Large intestine (tissue), 3 donors: Measurements from ENCODE around the gene SPTLC1. TPM values are rescaled to one million over a fixed set of nuclear protein-coding genes. Genes with fewer than 3 reads are reported as not detected.
"Not testable (repeated sequence)": the region's sequence is repeated elsewhere in the genome, so short reads cannot be mapped to it uniquely, and the experiment has no call there.

ENCODE experiments used
- DNase-seq, 2 donors: peaks; one replicate each; pipeline versions ENCODE4 v3.0.0 to v3.0.0-alpha.2; 2013
- H3K27ac ChIP-seq: one replicate; pipeline ENCODE4 v1.5.1; 2013; ENCODE audit warnings: low read length
- H3K27me3 ChIP-seq: 2 replicates; pipeline ENCODE4 v1.6.1; 2013; ENCODE audit warnings: low read length; ENCODE audit not compliant: control insufficient read depth, insufficient read depth
- H3K36me3 ChIP-seq: 2 replicates; pipeline ENCODE4 v1.6.1; 2013; ENCODE audit warnings: low read length; ENCODE audit not compliant: control insufficient read depth, insufficient read depth
- H3K4me1 ChIP-seq: one replicate; pipeline ENCODE4 v1.6.1; 2013; ENCODE audit warnings: low read length; ENCODE audit not compliant: control insufficient read depth, insufficient read depth
- H3K4me3 ChIP-seq: one replicate; pipeline ENCODE4 v1.5.1; 2013; ENCODE audit warnings: low read length
- H3K9me3 ChIP-seq: one replicate; pipeline ENCODE4 v1.6.1; 2013; ENCODE audit warnings: mild to moderate bottlenecking, low read depth, low read length, moderate library complexity; ENCODE audit not compliant: control insufficient read depth
- WGBS: methylation state at CpG from one replicate; pipeline ENCODE4 v1.1.5; 2013; ENCODE audit warnings: low lambda C conversion rate; ENCODE audit not compliant: insufficient coverage; 5-methylcytosine and 5-hydroxymethylcytosine counted together
- polyA plus RNA-seq: library from polyadenylated mRNA; unstranded; fragments of 120-200 nt; gene quantifications from one replicate; pipeline ENCODE4 v1.2.1, GENCODE V29; 2013

Gene SPTLC1
- polyA plus RNA-seq, 1 donor = 82.1 TPM

DNA sequence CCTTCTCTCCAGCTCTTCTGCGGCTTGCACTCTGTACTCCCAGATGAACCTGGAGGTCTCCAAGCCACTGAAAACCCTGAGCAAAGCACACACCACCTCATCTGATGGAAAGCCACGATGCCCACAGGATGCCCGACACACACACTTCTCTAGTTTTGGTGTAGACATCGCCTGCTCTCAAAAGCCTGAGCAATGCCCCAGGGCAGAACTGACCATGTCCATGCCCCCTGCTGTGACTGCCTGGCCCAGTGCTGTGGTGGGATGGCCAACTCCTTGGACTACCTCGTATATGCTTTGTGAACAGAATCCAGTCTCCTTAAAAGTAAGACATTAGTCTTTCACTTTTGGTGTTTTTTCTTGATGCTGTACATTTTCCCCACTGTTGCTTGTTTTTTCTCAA lies 81.2 kb downstream of the SPTLC1 start:
- H3K4me3 ChIP-seq = no peak overlapping the region
- no peak overlapping the region for H3K27ac ChIP-seq
- no peaks in the 10 kb centered on the region for H3K27me3 ChIP-seq
- no CpG with 5 or more reads among the region's 5 CpGs for WGBS
- no peaks in the 10 kb centered on the region for H3K9me3 ChIP-seq
- DNase-seq = no peak
- H3K36me3 ChIP-seq = peaks cover 51% of the 10 kb centered on the region
- peaks cover 4% of the 10 kb centered on the region for H3K4me1 ChIP-seq

DNA sequence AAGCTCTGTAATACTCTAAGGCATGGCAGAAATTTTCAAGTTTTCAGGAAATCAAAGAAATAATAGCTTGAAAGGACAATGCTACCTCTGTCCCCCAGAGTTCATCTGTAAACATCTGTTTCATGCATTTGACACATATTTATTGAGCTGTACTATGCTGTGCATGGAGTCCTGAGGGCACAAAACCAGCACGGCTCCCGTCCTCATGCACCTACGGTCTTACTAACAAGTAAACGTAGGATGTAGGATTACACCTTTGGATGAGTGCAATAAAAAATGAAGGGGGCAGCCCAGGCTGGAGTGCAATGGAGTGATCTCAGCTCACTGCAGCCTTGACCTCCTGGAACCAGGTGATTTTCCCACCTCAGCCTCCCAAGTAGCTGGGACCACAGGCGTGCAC lies 81.9 kb downstream of the SPTLC1 start:
- Histone ChIP-seq H3K27ac (no peak overlapping the region), H3K4me1 (peaks cover 4% of the 10 kb centered on the region), H3K27me3 (no peaks in the 10 kb centered on the region), H3K4me3 (no peak overlapping the region), H3K36me3 (peaks cover 49% of the 10 kb centered on the region), H3K9me3 (no peaks in the 10 kb centered on the region)
- 93% methylated on average over 4 of the region's 5 CpGs for WGBS
- DNase-seq = no peak

DNA sequence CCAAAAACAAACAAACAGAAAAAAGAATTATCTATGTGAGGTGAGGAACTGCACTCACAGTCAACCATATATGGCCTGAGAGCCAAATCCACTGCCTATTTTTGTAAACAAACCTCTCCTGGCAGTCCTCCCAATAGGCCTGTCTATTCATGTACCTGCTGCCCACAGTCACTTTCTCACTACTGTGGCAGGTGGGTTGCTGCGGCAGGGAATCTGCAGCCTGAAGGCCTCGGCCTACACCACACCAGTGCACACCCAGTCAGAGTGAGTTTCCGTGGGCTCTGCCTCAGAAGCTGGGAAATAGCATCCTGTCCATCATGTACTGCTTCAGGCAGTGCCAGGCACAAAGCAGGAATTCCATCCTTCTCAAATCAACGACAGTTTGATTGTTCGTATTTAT lies 82.3 kb downstream of the SPTLC1 start:
- peaks cover 4% of the 10 kb centered on the region for H3K4me1 ChIP-seq
- H3K4me3 ChIP-seq = no peak overlapping the region
- peaks cover 45% of the 10 kb centered on the region for H3K36me3 ChIP-seq
- H3K27ac ChIP-seq = no peak overlapping the region
- DNase-seq = no peak
- no peaks in the 10 kb centered on the region for H3K9me3 ChIP-seq
- no CpG with 5 or more reads among the region's 5 CpGs for WGBS
- no peaks in the 10 kb centered on the region for H3K27me3 ChIP-seq

DNA sequence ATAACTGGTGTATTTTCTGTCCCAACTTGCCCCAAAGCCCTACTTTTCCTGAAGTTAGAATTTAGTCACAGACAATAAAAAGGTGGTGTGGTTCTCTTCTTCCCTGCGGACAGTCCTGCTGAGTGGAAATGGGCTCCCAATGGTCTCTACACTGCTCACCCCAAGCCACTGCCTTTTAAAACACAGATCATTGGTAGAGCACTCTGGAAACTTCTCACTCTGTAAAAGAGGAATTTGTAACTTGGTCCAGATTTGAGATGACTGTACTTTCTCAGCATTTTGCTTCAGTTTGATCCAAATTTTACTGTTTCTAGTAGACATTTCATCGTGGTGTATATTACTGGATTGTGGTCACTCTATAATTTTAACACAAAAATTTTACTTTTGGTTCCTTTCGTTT lies 84.8 kb downstream of the SPTLC1 start:
- no peaks in the 10 kb centered on the region for H3K27me3 ChIP-seq
- H3K4me3 ChIP-seq = no peak overlapping the region
- DNase-seq = no peak
- H3K4me1 ChIP-seq = peaks cover 4% of the 10 kb centered on the region
- WGBS = 100% methylated on average over 2 of the region's 3 CpGs
- no peak overlapping the region for H3K27ac ChIP-seq
- H3K36me3 ChIP-seq = peaks cover 24% of the 10 kb centered on the region
- H3K9me3 ChIP-seq = no peaks in the 10 kb centered on the region

DNA sequence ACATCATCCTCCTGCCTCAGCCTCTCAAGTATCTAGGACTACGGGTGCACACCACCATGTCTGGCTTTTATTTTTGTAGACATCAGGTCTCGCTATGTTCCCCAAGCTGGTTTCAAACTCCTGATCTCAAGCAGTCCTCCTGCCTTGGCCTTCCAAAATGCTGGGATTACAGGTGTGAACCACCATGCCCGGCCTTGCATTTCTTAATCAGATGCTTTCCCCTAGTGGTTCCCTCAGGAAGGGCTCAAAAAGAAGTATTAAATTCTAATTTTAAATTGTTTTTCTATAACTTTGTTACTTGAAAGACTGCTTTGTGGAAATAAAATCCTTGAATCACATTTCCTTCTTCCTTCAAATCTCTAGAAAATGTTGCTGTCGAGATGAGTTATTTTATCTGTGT lies 85.7 kb downstream of the SPTLC1 start:
- WGBS = no CpG with 5 or more reads among the region's 4 CpGs
- DNase-seq = no peak
- no peaks in the 10 kb centered on the region for H3K4me1 ChIP-seq
- H3K27ac ChIP-seq = no peak overlapping the region
- no peaks in the 10 kb centered on the region for H3K27me3 ChIP-seq
- H3K9me3 ChIP-seq = no peaks in the 10 kb centered on the region
- H3K36me3 ChIP-seq = peaks cover 22% of the 10 kb centered on the region
- no peak overlapping the region for H3K4me3 ChIP-seq

DNA sequence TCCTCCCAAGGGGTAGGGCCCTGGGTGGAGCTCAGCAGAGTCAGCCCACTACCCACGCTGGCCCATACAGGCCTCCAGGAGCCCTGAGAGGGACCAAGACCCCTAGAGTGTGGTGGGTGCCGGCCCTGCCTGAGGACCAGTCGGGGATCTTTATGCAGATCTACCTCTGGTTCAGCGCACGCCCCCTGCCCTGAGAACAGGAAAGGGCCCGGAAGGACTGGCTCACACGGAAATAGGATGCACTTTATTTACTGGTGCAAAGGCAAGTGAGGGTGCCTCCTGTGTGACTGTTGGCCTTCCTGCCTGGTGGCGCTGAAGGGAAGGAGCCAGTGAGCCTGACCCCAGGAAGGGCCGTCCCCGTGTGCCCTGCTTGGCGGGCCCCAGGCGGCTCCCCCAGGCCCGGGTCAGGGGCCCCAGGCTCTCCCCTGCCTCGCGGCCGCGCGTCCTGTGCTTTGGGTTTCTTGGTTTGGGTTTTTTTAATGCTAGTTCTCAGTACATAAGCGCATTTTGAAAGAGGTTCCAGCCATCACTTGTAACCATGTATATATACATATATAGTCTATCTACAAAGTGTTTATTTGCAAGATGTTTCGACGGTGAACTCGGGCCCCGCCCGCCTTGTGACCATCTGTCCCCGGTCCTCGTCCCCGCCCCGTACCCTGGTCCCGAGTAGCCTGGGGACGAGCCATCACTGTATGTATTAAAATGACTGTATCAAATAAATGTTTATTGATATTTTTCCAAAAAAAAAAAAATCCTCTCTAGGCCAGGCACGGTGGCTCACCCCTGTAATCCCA lies 88.8 kb downstream of the SPTLC1 start:
- Histone ChIP-seq H3K4me3 (no peak overlapping the region), H3K27ac (no peak overlapping the region), H3K27me3 (no peaks in the 10 kb centered on the region), H3K9me3 (no peaks in the 10 kb centered on the region), H3K4me1 (no peaks in the 10 kb centered on the region), H3K36me3 (peaks cover 2% of the 10 kb centered on the region)
- no peak for DNase-seq
- WGBS = no CpG with 5 or more reads among the region's 31 CpGs

DNA sequence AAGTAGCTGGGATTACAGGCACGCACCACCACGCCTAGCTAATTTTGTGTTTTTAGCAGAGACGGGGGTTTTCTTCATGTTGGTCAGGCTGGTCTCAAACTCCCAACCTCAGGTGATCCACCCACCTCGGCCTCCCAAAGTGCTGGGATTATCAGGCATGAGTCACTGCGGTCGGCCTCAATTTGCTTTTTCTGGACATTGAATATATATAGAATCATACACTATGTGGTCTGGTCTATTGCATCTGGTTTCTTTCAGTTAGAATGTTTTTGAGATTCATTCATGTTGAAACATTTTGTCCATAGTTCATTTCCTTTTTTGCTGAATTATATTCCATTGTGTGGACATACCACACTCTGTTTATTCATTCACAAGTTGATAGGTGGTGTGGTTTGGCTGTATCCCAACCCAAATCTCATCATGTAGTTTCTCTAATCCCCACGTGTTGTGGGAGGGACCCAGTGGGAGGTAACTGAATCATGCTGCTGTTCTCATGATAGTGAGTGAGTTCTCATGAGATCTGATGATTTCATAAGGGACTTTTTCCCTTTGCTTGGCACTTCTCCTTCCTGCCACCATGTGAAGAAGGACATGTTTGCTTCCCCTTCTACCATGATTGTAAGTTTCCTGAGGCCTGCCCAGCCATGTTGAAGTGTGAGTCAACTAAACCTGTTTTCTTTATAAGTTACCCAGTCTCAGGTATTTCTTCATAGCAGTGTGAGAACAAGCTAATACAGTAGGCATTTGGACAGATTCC lies 93.2 kb downstream of the SPTLC1 start:
- not testable (repeated sequence) for H3K9me3 ChIP-seq, H3K27me3 ChIP-seq, H3K4me1 ChIP-seq, H3K36me3 ChIP-seq, DNase-seq, H3K27ac ChIP-seq, H3K4me3 ChIP-seq
- no CpG with 5 or more reads among the region's 7 CpGs for WGBS

DNA sequence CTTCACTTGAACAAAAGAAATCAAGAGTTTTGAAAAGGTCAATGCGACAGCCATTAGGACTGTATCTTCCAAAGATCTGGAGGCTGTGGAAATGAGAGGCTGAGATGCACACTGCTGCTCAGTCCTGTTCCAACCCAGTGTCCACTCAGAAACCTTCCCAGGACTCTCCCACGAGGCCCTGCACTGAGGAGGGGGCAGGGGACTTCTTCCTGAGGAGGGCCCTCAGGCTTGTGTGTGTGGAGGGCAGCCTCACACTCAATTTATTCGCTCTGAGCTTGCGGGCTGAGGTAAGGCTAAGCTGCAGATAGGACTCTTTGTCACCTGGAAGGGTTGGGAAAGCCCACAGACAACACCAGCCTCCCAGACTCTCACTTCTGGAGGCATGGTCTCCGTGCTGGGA lies 95.6 kb downstream of the SPTLC1 start:
- Histone ChIP-seq H3K4me1 (no peaks in the 10 kb centered on the region), H3K27me3 (no peaks in the 10 kb centered on the region), H3K36me3 (no peaks in the 10 kb centered on the region), H3K9me3 (peaks cover 4% of the 10 kb centered on the region), H3K4me3 (no peak overlapping the region), H3K27ac (no peak overlapping the region)
- WGBS = no CpG with 5 or more reads among the region's 5 CpGs
- DNase-seq = no peak

DNA sequence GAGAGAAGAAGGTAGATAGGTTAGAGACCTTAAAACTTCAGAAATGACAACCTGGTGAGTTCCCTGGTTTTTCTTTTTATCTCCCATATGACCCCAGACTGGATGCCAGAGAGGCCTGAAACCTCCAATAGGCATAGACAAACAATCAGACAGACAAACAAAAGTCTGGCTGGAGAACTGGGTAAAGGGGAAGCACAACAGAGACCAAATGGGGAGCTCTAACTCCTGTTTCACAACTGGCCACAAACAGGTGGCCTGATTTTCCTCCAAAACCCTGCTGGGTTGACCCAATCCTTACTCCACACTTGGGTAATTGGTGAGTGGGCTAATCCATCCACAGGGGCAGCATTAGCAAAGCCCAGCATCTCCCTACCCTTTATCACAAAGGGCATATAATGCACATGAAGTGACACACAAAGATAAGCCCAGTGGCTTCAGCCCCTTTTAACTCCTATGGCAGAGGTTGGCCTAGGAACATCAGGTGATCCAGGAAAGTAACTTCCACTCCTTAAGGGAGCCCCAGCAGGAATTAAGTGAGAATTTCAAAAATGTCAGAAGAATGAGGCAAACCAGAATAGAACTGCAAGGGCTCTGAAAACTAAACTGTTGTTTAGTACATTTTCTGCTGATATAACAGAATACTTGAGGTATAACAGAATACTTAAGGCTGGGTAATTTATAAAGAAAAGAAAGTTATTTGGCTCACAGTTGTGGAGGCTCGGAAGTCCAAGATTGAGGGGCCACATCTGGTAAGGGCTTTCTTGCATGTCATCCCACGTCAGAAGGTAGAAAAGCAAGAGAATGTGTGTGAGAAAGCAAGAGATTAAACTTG lies 104.3 kb downstream of the SPTLC1 start:
- WGBS = no CpG with 5 or more reads among the region's 2 CpGs
- H3K4me3 ChIP-seq = no peak overlapping the region
- H3K27ac ChIP-seq = no peak overlapping the region
- H3K4me1 ChIP-seq = no peaks in the 10 kb centered on the region
- no peaks in the 10 kb centered on the region for H3K36me3 ChIP-seq
- peaks cover 5% of the 10 kb centered on the region for H3K9me3 ChIP-seq
- H3K27me3 ChIP-seq = no peaks in the 10 kb centered on the region
- no peak for DNase-seq

DNA sequence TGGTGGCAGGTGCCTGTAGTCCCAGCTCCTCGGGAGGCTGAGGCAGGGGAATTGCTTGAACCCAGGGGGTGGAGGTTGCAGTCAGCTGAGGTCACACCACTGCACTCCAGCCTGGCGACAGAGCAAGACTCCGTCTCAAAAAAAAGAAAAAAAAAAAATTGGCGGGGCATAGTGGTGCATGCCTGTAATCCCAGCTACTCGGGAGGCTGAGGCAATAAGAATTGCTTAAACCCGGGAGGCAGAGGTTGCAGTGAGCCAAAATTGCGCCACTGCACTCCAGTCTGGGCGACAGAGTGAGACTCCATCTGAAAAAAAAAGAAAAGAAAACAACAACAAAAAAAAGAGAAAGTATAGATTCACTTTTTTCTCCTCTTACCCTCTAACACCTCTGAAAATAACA lies 105.0 kb downstream of the SPTLC1 start:
- no CpG with 5 or more reads among the region's 8 CpGs for WGBS
- not testable (repeated sequence) for H3K4me3 ChIP-seq, H3K36me3 ChIP-seq, H3K27me3 ChIP-seq, H3K9me3 ChIP-seq, DNase-seq, H3K4me1 ChIP-seq, H3K27ac ChIP-seq
